ENCODE data around the gene USP36.

The USP36 gene

DNA sequence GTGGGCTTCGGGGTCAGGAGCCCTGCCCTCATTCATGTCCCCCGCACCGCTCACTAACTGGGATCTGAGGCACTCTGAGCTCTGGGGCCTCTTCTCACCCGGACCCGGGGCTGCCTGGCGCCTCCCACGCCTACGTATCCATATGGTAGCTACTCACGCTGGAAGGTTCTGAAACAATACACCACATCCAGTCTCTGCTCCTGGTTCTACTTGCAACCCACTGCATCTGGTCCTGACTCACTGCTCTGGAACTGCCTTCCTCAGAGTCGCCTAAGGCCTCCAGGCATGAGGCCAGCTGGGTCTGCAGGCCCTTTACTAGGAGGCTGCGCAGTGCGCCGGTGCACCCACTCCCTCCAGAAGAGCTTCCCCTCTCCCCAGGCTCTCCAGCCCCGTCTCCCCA is 18.1 kb downstream of the USP36 start:
- H3K9me3 ChIP-seq (ENCODE audit: insufficient read depth, low read length): no peaks in the 10 kb centered on the region
- H3K27ac ChIP-seq (ENCODE audit: low read depth, low read length): no peak overlapping the region
- H3K27me3 ChIP-seq (ENCODE audit: low read length): no peaks in the 10 kb centered on the region
- no peak overlapping the region for H2AFZ ChIP-seq (ENCODE audit: low read depth, low read length, severe bottlenecking)
- no peaks in the 10 kb centered on the region for H3F3A ChIP-seq (ENCODE audit: insufficient read depth)
- no peaks in the 10 kb centered on the region for H4K20me1 ChIP-seq (ENCODE audit: low read depth, low read length)
- no peaks in the 10 kb centered on the region for H3K79me2 ChIP-seq (ENCODE audit: insufficient read depth, low read length)
- TF ChIP-seq CTCF (IDR thresholded peaks at IDR 0.05; ENCODE audit: insufficient read depth, low read length, poor library complexity, severe bottlenecking): no peak
- no peak for TF ChIP-seq EZH2phosphoT487 (conservative IDR thresholded peaks at IDR 0.05; ENCODE audit: low read length)
- no peak overlapping the region for H3K9ac ChIP-seq (ENCODE audit: low read length)
- no peak overlapping the region for H3K4me2 ChIP-seq (ENCODE audit: low read depth, low read length, poor library complexity, severe bottlenecking)
- H3K4me3 ChIP-seq (ENCODE audit: insufficient read depth, low read length, poor library complexity, severe bottlenecking): no peak overlapping the region
- H3K9me2 ChIP-seq (replicated peaks; ENCODE audit: insufficient read depth, low read length): no peaks in the 10 kb centered on the region
- peaks cover 11% of the 10 kb centered on the region; the same call in 1 of the 2 replicates for H3K36me3 ChIP-seq (ENCODE audit: low read length)

- Histone ChIP-seq H3K9ac (ENCODE audit: low read length) (no peak overlapping the region), H3F3A (ENCODE audit: insufficient read depth) (no peaks in the 10 kb centered on the region), H3K79me2 (ENCODE audit: insufficient read depth, low read length) (no peaks in the 10 kb centered on the region), H3K27me3 (ENCODE audit: low read length) (no peaks in the 10 kb centered on the region), H3K36me3 (ENCODE audit: low read length) (peaks cover 11% of the 10 kb centered on the region; the same call in 1 of the 2 replicates), H3K4me3 (ENCODE audit: insufficient read depth, low read length, poor library complexity, severe bottlenecking) (no peak overlapping the region), H3K4me2 (ENCODE audit: low read depth, low read length, poor library complexity, severe bottlenecking) (no peak overlapping the region), H4K20me1 (ENCODE audit: low read depth, low read length) (no peaks in the 10 kb centered on the region), H2AFZ (ENCODE audit: low read depth, low read length, severe bottlenecking) (no peak overlapping the region), H3K27ac (ENCODE audit: low read depth, low read length) (no peak overlapping the region), H3K9me2 (replicated peaks; ENCODE audit: insufficient read depth, low read length) (no peaks in the 10 kb centered on the region), H3K9me3 (ENCODE audit: insufficient read depth, low read length) (no peaks in the 10 kb centered on the region)
- no peak for TF ChIP-seq CTCF (IDR thresholded peaks at IDR 0.05; ENCODE audit: insufficient read depth, low read length, poor library complexity, severe bottlenecking)
- TF ChIP-seq EZH2phosphoT487 (conservative IDR thresholded peaks at IDR 0.05; ENCODE audit: low read length): no peak
Observed at GRCh38 chr17:78821961-78822360, 18.7 kb downstream of the USP36 start.

DNA sequence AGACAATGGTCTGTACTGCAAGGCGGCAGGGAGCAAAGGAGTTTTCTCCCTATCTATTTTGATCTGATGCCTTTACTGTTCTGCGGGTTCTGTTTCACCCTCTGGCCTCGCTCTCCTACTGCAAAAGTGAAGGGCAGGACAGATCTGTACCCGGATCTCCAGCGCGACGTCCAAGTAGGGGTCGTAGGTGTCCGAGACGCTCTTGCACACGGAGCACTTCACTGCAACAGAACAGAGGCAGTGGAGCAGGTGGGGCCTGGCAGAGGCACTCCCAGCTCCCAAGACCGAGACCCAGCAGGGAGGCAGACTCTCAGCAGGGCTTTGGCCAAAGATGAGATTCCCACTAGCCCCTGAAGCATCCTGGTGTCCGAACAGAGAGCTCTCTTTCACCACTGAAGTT is 19.8 kb downstream of the USP36 start:
- H3K9me3 ChIP-seq (ENCODE audit: insufficient read depth, low read length): no peaks in the 10 kb centered on the region
- H2AFZ ChIP-seq (ENCODE audit: low read depth, low read length, severe bottlenecking): no peak overlapping the region
- H3F3A ChIP-seq (ENCODE audit: insufficient read depth): no peaks in the 10 kb centered on the region
- no peak overlapping the region for H3K9ac ChIP-seq (ENCODE audit: low read length)
- no peaks in the 10 kb centered on the region for H4K20me1 ChIP-seq (ENCODE audit: low read depth, low read length)
- no peak overlapping the region for H3K27ac ChIP-seq (ENCODE audit: low read depth, low read length)
- no peaks in the 10 kb centered on the region for H3K27me3 ChIP-seq (ENCODE audit: low read length)
- H3K4me2 ChIP-seq (ENCODE audit: low read depth, low read length, poor library complexity, severe bottlenecking): no peak overlapping the region
- no peak for TF ChIP-seq CTCF (IDR thresholded peaks at IDR 0.05; ENCODE audit: insufficient read depth, low read length, poor library complexity, severe bottlenecking)
- no peak for TF ChIP-seq EZH2phosphoT487 (conservative IDR thresholded peaks at IDR 0.05; ENCODE audit: low read length)
- H3K79me2 ChIP-seq (ENCODE audit: insufficient read depth, low read length): no peaks in the 10 kb centered on the region
- H3K4me3 ChIP-seq (ENCODE audit: insufficient read depth, low read length, poor library complexity, severe bottlenecking): no peak overlapping the region
- no peaks in the 10 kb centered on the region for H3K9me2 ChIP-seq (replicated peaks; ENCODE audit: insufficient read depth, low read length)
- peaks cover 9% of the 10 kb centered on the region; the same call in 1 of the 2 replicates for H3K36me3 ChIP-seq (ENCODE audit: low read length)

All from SU-DHL-6 (cell line).